Neural progenitor cell (in vitro differentiated cells): ENCODE data around the gene BRINP1. TPM values are rescaled to one million over a fixed set of nuclear protein-coding genes. Genes with fewer than 3 reads are reported as not detected.

Source experiments
- DNase-seq: peaks from one replicate; pipeline ENCODE4 v3.0.0-alpha.2; 2016; ENCODE audit warnings: low spot score
- H2AFZ ChIP-seq: fragments of 200-600 bp; sonication (generic); replicated peaks from 2 replicates; pipeline ENCODE4 v1.6.1; 2016; ENCODE audit warnings: antibody characterized with exemption
- H3F3A ChIP-seq: fragments of 200-600 bp; sonication (generic); 2 replicates; pipeline ENCODE4 v1.6.1; 2016; ENCODE audit warnings: antibody characterized with exemption, low read depth
- H3K27ac ChIP-seq: fragments of 200-600 bp; sonication (generic); 2 replicates; pipeline ENCODE4 v1.5.1; 2016; ENCODE audit warnings: mild to moderate bottlenecking
- H3K27me3 ChIP-seq: fragments of 200-600 bp; sonication (generic); 2 replicates; pipeline ENCODE4 v1.6.1; 2016; ENCODE audit warnings: mild to moderate bottlenecking, moderate library complexity
- H3K36me3 ChIP-seq: fragments of 200-600 bp; sonication (generic); 2 replicates; pipeline ENCODE4 v1.5.1; 2016
- H3K4me1 ChIP-seq: fragments of 200-600 bp; sonication (generic); 2 replicates; pipeline ENCODE4 v1.6.1; 2016; ENCODE audit warnings: mixed run types
- H3K4me2 ChIP-seq: fragments of 200-600 bp; sonication (generic); 2 replicates; pipeline ENCODE4 v1.6.1; 2016
- H3K4me3 ChIP-seq: fragments of 200-600 bp; sonication (generic); 2 replicates; pipeline ENCODE4 v1.5.1; 2016
- H3K79me2 ChIP-seq: fragments of 200-600 bp; sonication (generic); 2 replicates; pipeline ENCODE4 v1.6.1; 2016; ENCODE audit warnings: low read depth
- H3K9ac ChIP-seq: fragments of 200-600 bp; sonication (generic); 2 replicates; pipeline ENCODE4 v1.6.1; 2016
- H3K9me3 ChIP-seq: fragments of 200-600 bp; sonication (generic); 2 replicates; pipeline ENCODE4 v1.5.1; 2016; ENCODE audit warnings: low read depth
- H4K20me1 ChIP-seq: fragments of 200-600 bp; sonication (generic); 2 replicates; pipeline ENCODE4 v1.6.1; 2016; ENCODE audit warnings: low read depth
- H3K27ac Mint-ChIP-seq: 3 replicates; pipeline ENCODE4 v1.8.0; 2021; ENCODE audit warnings: mixed read lengths
- H3K27me3 Mint-ChIP-seq: 2 replicates; pipeline ENCODE4 v1.8.0; 2022; ENCODE audit warnings: low read depth, mild to moderate bottlenecking, inconsistent platforms, moderate library complexity, mixed read lengths; ENCODE audit not compliant: insufficient read depth
- H3K36me3 Mint-ChIP-seq: 3 replicates; pipeline ENCODE4 v1.8.0; 2021; ENCODE audit warnings: mixed read lengths
- H3K4me1 Mint-ChIP-seq: 3 replicates; pipeline ENCODE4 v1.8.0; 2021; ENCODE audit warnings: mixed read lengths
- H3K4me3 Mint-ChIP-seq: 3 replicates; pipeline ENCODE4 v1.8.0; 2021; ENCODE audit warnings: mild to moderate bottlenecking, moderate library complexity, mixed read lengths
- H3K9me3 Mint-ChIP-seq: 3 replicates; pipeline ENCODE4 v1.8.0; 2020; ENCODE audit warnings: mixed read lengths
- EZH2 ChIP-seq: fragments of 200-600 bp; sonication (generic); IDR thresholded peaks from 2 replicates; pipeline ENCODE4 v1.6.1; 2017; ENCODE audit warnings: antibody characterized with exemption, mild to moderate bottlenecking, moderate library complexity
- EZH2phosphoT487 ChIP-seq: fragments of 200-600 bp; sonication (generic); IDR thresholded peaks from 2 replicates; pipeline ENCODE4 v1.6.1; 2017; ENCODE audit warnings: antibody characterized with exemption
- total RNA-seq: library from RNA; depleted of rRNA; stranded (reverse); fragments of >200 nt; gene quantifications from 2 replicates; pipeline ENCODE4 v1.2.3, GENCODE V29; 2015; ENCODE audit warnings: low replicate concordance
- TF ChIP-seq, protein P1 (sequence below): fragments of 200-600 bp; sonication (generic); IDR thresholded peaks from 2 replicates; pipeline ENCODE4 v1.5.1; 2017; ENCODE audit warnings: antibody characterized with exemption, mild to moderate bottlenecking

Gene BRINP1
- total RNA-seq, 1 donor from 2014 or later: 0.62 TPM

DNA sequence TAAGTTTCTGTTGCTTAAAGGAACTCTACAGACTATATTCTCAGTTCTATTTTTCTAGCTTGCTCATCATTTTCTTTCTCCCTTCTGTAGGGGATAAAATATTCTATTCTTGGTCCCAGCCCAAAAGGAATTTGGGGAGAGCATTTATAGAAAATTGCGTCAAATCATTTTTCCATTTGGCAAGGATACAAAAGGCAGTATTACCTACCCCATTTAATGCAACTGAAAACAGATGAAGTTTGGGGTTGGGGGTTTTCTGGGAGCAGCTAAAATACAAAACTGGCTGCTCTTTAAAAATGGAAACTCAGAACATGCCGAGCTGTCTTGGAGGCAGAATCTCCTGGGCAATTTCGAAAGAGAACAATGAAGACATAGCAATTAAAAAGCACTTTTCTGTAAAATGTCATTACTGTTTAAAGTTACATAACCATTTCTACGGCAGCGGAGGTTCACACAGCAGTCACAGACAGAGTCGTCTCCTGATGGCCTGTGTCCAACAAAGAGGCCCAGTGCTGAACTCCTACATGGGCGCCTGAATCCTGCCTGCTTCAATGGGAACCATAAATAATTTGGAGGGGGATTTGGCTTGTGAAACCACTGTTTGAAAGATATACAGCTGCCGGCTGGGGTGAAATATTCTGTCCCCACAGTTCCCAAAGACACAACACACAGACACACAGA, 152.4 kb downstream of the BRINP1 start:
- Histone ChIP-seq H3K36me3 (no peaks in the 10 kb centered on the region), H3K9ac (no peak overlapping the region), H3K4me3 (no peak overlapping the region), H3K79me2 (no peaks in the 10 kb centered on the region), H2AFZ (no peak overlapping the region), H3F3A (no peaks in the 10 kb centered on the region), H3K27ac (no peak overlapping the region), H3K9me3 (no peaks in the 10 kb centered on the region), H3K4me2 (no peak overlapping the region), H4K20me1 (no peaks in the 10 kb centered on the region), H3K27me3 (no peaks in the 10 kb centered on the region), H3K4me1 (no peaks in the 10 kb centered on the region)
- Mint-ChIP-seq H3K4me3 (no peak overlapping the region), H3K4me1 (peaks cover 7% of the 10 kb centered on the region), H3K27ac (no peak overlapping the region), H3K9me3 (peaks cover 2% of the 10 kb centered on the region), H3K36me3 (no peaks in the 10 kb centered on the region), H3K27me3 (no peaks in the 10 kb centered on the region)
- no peak for TF ChIP-seq EZH2
- TF ChIP-seq, protein P1, sequence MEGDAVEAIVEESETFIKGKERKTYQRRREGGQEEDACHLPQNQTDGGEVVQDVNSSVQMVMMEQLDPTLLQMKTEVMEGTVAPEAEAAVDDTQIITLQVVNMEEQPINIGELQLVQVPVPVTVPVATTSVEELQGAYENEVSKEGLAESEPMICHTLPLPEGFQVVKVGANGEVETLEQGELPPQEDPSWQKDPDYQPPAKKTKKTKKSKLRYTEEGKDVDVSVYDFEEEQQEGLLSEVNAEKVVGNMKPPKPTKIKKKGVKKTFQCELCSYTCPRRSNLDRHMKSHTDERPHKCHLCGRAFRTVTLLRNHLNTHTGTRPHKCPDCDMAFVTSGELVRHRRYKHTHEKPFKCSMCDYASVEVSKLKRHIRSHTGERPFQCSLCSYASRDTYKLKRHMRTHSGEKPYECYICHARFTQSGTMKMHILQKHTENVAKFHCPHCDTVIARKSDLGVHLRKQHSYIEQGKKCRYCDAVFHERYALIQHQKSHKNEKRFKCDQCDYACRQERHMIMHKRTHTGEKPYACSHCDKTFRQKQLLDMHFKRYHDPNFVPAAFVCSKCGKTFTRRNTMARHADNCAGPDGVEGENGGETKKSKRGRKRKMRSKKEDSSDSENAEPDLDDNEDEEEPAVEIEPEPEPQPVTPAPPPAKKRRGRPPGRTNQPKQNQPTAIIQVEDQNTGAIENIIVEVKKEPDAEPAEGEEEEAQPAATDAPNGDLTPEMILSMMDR: no peak
- TF ChIP-seq EZH2phosphoT487: no peak
- DNase-seq: no peak

DNA sequence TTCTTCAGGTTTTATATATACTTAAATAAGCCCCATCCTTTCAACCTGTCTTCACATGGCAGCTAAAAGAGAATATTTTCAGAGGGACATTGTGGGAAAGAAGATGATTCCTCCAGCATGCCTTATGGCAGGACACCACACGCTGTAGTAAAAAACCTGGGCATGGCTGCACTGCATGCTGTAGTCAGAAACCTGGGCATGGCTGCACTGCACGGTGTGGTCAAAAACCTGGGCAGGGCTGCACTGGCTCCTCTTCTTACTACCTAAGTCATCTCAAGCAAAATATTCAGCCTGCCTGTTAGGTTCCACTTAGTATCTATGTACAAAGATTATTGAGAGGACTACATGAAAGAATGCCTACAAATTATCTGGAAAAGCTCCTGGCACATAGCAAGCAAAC, 153.6 kb downstream of the BRINP1 start:
- Mint-ChIP-seq H3K36me3 (no peaks in the 10 kb centered on the region), H3K4me3 (no peak overlapping the region), H3K27ac (no peak overlapping the region), H3K9me3 (peaks cover 2% of the 10 kb centered on the region), H3K4me1 (peaks cover 7% of the 10 kb centered on the region), H3K27me3 (no peaks in the 10 kb centered on the region)
- H3K9me3 ChIP-seq: no peaks in the 10 kb centered on the region
- no peak for DNase-seq
- no peaks in the 10 kb centered on the region for H3K36me3 ChIP-seq
- no peak overlapping the region for H3K4me3 ChIP-seq
- TF ChIP-seq, protein P1: no peak
- TF ChIP-seq EZH2 (no peak), EZH2phosphoT487 (no peak)
- no peak overlapping the region for H3K27ac ChIP-seq
- H3K27me3 ChIP-seq: no peaks in the 10 kb centered on the region
- H3K4me1 ChIP-seq: no peaks in the 10 kb centered on the region
- no peak overlapping the region for H3K9ac ChIP-seq
- no peak overlapping the region for H3K4me2 ChIP-seq
- no peaks in the 10 kb centered on the region for H3F3A ChIP-seq
- H2AFZ ChIP-seq: no peak overlapping the region
- no peaks in the 10 kb centered on the region for H3K79me2 ChIP-seq
- H4K20me1 ChIP-seq: no peaks in the 10 kb centered on the region

GRCh38 chr9:119213471-119213870, 155.8 kb downstream of the BRINP1 start:
- no peaks in the 10 kb centered on the region for H3K9me3 ChIP-seq
- H2AFZ ChIP-seq: no peak overlapping the region
- no peak overlapping the region for H3K4me2 ChIP-seq
- no peaks in the 10 kb centered on the region for H3K4me1 ChIP-seq
- Mint-ChIP-seq H3K36me3 (no peaks in the 10 kb centered on the region), H3K27me3 (no peaks in the 10 kb centered on the region), H3K27ac (no peak overlapping the region), H3K9me3 (peaks cover 2% of the 10 kb centered on the region), H3K4me3 (no peak overlapping the region), H3K4me1 (peaks cover 3% of the 10 kb centered on the region)
- no peaks in the 10 kb centered on the region for H3K79me2 ChIP-seq
- H4K20me1 ChIP-seq: no peaks in the 10 kb centered on the region
- no peaks in the 10 kb centered on the region for H3F3A ChIP-seq
- H3K36me3 ChIP-seq: no peaks in the 10 kb centered on the region
- no peaks in the 10 kb centered on the region for H3K27me3 ChIP-seq
- no peak overlapping the region for H3K27ac ChIP-seq
- H3K4me3 ChIP-seq: no peak overlapping the region
- no peak overlapping the region for H3K9ac ChIP-seq
- TF ChIP-seq EZH2phosphoT487 (no peak), EZH2 (no peak)
- TF ChIP-seq, protein P1: no peak
- DNase-seq: no peak
